ENCODE data around the gene ITGA8. TPM values are rescaled to one million over a fixed set of nuclear protein-coding genes. Genes with fewer than 3 reads are reported as not detected.

ITGA8 gene
- total RNA-seq, 2 experiments from 2014 or later: not detected

- Mint-ChIP-seq H3K27me3 (peaks cover 8% of the 10 kb centered on the region), H3K36me3 (ENCODE audit: low read depth) (no peaks in the 10 kb centered on the region), H3K4me3 (no peak overlapping the region), H3K9me3 (no peaks in the 10 kb centered on the region), H3K4me1 (no peaks in the 10 kb centered on the region), H3K27ac (no peak overlapping the region)
- CTCF ChIA-PET: no interaction called here
- POLR2A ChIA-PET: no interaction called here
- DNase-seq: no peak
Measured at GRCh38 chr10:15620337-15620736, 99.4 kb downstream of the ITGA8 start.

- H3K27me3 Mint-ChIP-seq: peaks cover 12% of the 10 kb centered on the region
- H3K9me3 Mint-ChIP-seq: no peaks in the 10 kb centered on the region
- CTCF ChIA-PET: no interaction called here
- H3K36me3 Mint-ChIP-seq (ENCODE audit: low read depth): no peaks in the 10 kb centered on the region
- POLR2A ChIA-PET: no interaction called here
- no peaks in the 10 kb centered on the region for H3K4me1 Mint-ChIP-seq
- H3K4me3 Mint-ChIP-seq: no peak overlapping the region
- no peak for DNase-seq
- H3K27ac Mint-ChIP-seq: no peak overlapping the region
Measured at GRCh38 chr10:15609246-15609645, 110.5 kb downstream of the ITGA8 start.

GRCh38 chr10:15606377-15606776 is 113.3 kb downstream of the ITGA8 start:
- Mint-ChIP-seq H3K4me3 (no peak overlapping the region), H3K36me3 (ENCODE audit: low read depth) (no peaks in the 10 kb centered on the region), H3K4me1 (no peaks in the 10 kb centered on the region), H3K9me3 (no peaks in the 10 kb centered on the region), H3K27ac (no peak overlapping the region), H3K27me3 (peaks cover 16% of the 10 kb centered on the region)
- ChIA-PET POLR2A (no interaction called here), CTCF (no interaction called here)
- DNase-seq: no peak

- no peaks in the 10 kb centered on the region for H3K9me3 Mint-ChIP-seq
- H3K36me3 Mint-ChIP-seq (ENCODE audit: low read depth): no peaks in the 10 kb centered on the region
- H3K27me3 Mint-ChIP-seq: peaks cover 19% of the 10 kb centered on the region
- ChIA-PET CTCF (no interaction called here), POLR2A (no interaction called here)
- H3K4me1 Mint-ChIP-seq: no peaks in the 10 kb centered on the region
- no peak overlapping the region for H3K4me3 Mint-ChIP-seq
- H3K27ac Mint-ChIP-seq: no peak overlapping the region
- DNase-seq: no peak
Measured at GRCh38 chr10:15605740-15606369, 113.9 kb downstream of the ITGA8 start.

- Mint-ChIP-seq H3K4me3 (no peak overlapping the region), H3K36me3 (ENCODE audit: low read depth) (no peaks in the 10 kb centered on the region), H3K27me3 (peaks cover 14% of the 10 kb centered on the region), H3K27ac (no peak overlapping the region), H3K4me1 (no peaks in the 10 kb centered on the region), H3K9me3 (no peaks in the 10 kb centered on the region)
- ChIA-PET POLR2A (no interaction called here), CTCF (no interaction called here)
- no peak for DNase-seq
Measured at GRCh38 chr10:15603446-15604011, 116.2 kb downstream of the ITGA8 start.

GRCh38 chr10:15601819-15602218 is 117.9 kb downstream of the ITGA8 start:
- Mint-ChIP-seq H3K36me3 (ENCODE audit: low read depth) (no peaks in the 10 kb centered on the region), H3K9me3 (no peaks in the 10 kb centered on the region), H3K27me3 (peaks cover 14% of the 10 kb centered on the region), H3K4me1 (no peaks in the 10 kb centered on the region), H3K27ac (no peak overlapping the region), H3K4me3 (no peak overlapping the region)
- ChIA-PET CTCF (no interaction called here), POLR2A (no interaction called here)
- no peak for DNase-seq

GRCh38 chr10:15595260-15595659 is 124.5 kb downstream of the ITGA8 start:
- DNase-seq: no peak
- CTCF ChIA-PET: no interaction called here
- no peak overlapping the region for H3K4me3 Mint-ChIP-seq
- peaks cover 1% of the 10 kb centered on the region for H3K27me3 Mint-ChIP-seq
- H3K27ac Mint-ChIP-seq: no peak overlapping the region
- H3K9me3 Mint-ChIP-seq: no peaks in the 10 kb centered on the region
- POLR2A ChIA-PET: no interaction called here
- H3K4me1 Mint-ChIP-seq: no peaks in the 10 kb centered on the region
- no peaks in the 10 kb centered on the region for H3K36me3 Mint-ChIP-seq (ENCODE audit: low read depth)

GRCh38 chr10:15591937-15592336 is 127.8 kb downstream of the ITGA8 start:
- POLR2A ChIA-PET: no interaction called here
- CTCF ChIA-PET: no interaction called here
- no peak for DNase-seq
- Mint-ChIP-seq H3K27ac (no peak overlapping the region), H3K36me3 (ENCODE audit: low read depth) (no peaks in the 10 kb centered on the region), H3K9me3 (no peaks in the 10 kb centered on the region), H3K27me3 (peaks cover 4% of the 10 kb centered on the region), H3K4me3 (no peak overlapping the region), H3K4me1 (no peaks in the 10 kb centered on the region)

GRCh38 chr10:15591431-15591830 is 128.3 kb downstream of the ITGA8 start:
- Mint-ChIP-seq H3K4me1 (no peaks in the 10 kb centered on the region), H3K4me3 (no peak overlapping the region), H3K9me3 (no peaks in the 10 kb centered on the region), H3K27me3 (peaks cover 4% of the 10 kb centered on the region), H3K27ac (no peak overlapping the region), H3K36me3 (ENCODE audit: low read depth) (no peaks in the 10 kb centered on the region)
- CTCF ChIA-PET: interaction anchor here (0.6 kb wide), 1 partner anchor 180 kb away, joined by 4 read pairs; no protein-coding TSS in a partner anchor
- no peak for DNase-seq
- POLR2A ChIA-PET: no interaction called here

- Mint-ChIP-seq H3K27me3 (peaks cover 4% of the 10 kb centered on the region), H3K36me3 (ENCODE audit: low read depth) (no peaks in the 10 kb centered on the region), H3K4me1 (no peaks in the 10 kb centered on the region), H3K9me3 (no peaks in the 10 kb centered on the region), H3K4me3 (no peak overlapping the region), H3K27ac (no peak overlapping the region)
- DNase-seq: no peak
- ChIA-PET POLR2A (no interaction called here), CTCF (interaction anchor here (0.6 to 2.0 kb wide), 2 partner anchors 9 to 156 kb away, joined by 5 to 6 read pairs; no protein-coding TSS in a partner anchor)
Measured at GRCh38 chr10:15588635-15589508, 130.8 kb downstream of the ITGA8 start.

- POLR2A ChIA-PET: no interaction called here
- Mint-ChIP-seq H3K36me3 (ENCODE audit: low read depth) (no peaks in the 10 kb centered on the region), H3K4me1 (no peaks in the 10 kb centered on the region), H3K27ac (no peak overlapping the region), H3K4me3 (no peak overlapping the region), H3K9me3 (no peaks in the 10 kb centered on the region), H3K27me3 (peaks cover 4% of the 10 kb centered on the region)
- no peak for DNase-seq
- CTCF ChIA-PET: no interaction called here
Measured at GRCh38 chr10:15588151-15588550, 131.6 kb downstream of the ITGA8 start.

GRCh38 chr10:15587271-15587670 is 132.5 kb downstream of the ITGA8 start:
- no peak for DNase-seq
- H3K27me3 Mint-ChIP-seq: peaks cover 4% of the 10 kb centered on the region
- ChIA-PET CTCF (no interaction called here), POLR2A (no interaction called here)
- H3K36me3 Mint-ChIP-seq (ENCODE audit: low read depth): no peaks in the 10 kb centered on the region
- no peak overlapping the region for H3K27ac Mint-ChIP-seq
- H3K4me3 Mint-ChIP-seq: no peak overlapping the region
- no peaks in the 10 kb centered on the region for H3K4me1 Mint-ChIP-seq
- peaks cover 4% of the 10 kb centered on the region for H3K9me3 Mint-ChIP-seq

- no peak overlapping the region for H3K4me3 Mint-ChIP-seq
- POLR2A ChIA-PET: no interaction called here
- H3K4me1 Mint-ChIP-seq: no peaks in the 10 kb centered on the region
- CTCF ChIA-PET: no interaction called here
- no peaks in the 10 kb centered on the region for H3K36me3 Mint-ChIP-seq (ENCODE audit: low read depth)
- H3K27ac Mint-ChIP-seq: no peak overlapping the region
- peaks cover 5% of the 10 kb centered on the region for H3K9me3 Mint-ChIP-seq
- peak; percentile 37 for DNase-seq
- peaks cover 3% of the 10 kb centered on the region for H3K27me3 Mint-ChIP-seq
Measured at GRCh38 chr10:15585303-15585715, 134.4 kb downstream of the ITGA8 start.
